ENCODE results near the gene ATP13A5. TPM values are rescaled to one million over a fixed set of nuclear protein-coding genes. Genes with fewer than 3 reads are reported as not detected.

Gene ATP13A5
- total RNA-seq, 1 donor from 2014 or later, result not detected

DNA sequence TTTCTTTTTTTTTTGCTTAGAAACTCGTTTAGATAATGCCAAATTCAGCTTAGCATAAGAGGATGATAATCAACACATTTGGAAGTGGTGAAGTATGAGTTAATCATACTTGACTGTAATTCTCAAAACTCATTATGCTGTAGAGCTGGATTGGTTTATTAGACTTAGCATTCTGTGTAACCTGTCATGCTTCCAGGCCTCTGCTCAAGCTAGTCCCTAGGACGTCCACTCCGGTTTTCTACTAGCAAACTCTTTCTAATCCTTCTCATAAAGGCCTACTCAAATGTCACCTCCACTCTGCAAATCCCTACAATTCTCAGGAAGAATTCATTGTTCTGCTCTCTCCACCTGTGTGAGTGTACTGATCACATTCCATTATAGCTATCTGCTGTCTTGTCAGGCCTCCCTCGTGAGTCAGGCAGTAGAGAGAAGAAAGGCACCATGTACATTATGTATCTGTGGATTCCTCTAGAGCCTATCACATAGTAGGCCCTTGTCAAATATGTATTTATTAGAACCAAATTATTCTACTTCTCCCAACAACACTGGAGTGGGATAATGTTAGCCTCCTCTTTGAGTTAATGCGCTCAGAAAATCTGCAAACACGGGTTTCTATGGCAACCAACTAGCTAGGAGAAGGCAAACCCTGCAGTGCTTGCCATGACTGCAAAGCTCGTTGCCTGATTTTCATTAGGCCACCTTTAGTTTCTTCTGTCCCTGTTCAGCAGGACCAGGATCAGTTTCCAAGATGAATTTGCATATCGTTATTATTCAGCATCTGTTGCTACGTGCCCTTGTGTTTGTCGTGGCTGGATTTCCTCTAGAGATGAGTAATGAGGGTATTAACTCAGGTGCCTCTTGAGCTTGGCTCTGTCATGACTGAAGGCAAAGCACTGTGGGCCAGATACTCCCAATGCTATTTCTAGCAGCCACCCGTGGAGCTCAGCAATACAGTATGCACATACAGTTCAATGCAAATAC lies 30.7 kb downstream of the ATP13A5 start:
- no peaks in the 10 kb centered on the region for H3K36me3 Mint-ChIP-seq (ENCODE audit: low read depth, unreplicated experiment)
- no peak for DNase-seq (ENCODE audit: low read depth)
- no peak for FAIRE-seq
- no peak overlapping the region for H3K4me3 Mint-ChIP-seq (ENCODE audit: unreplicated experiment)
- no peaks in the 10 kb centered on the region for H3K9me3 Mint-ChIP-seq (ENCODE audit: unreplicated experiment)
- no peak overlapping the region for H2AFZ ChIP-seq (ENCODE audit: low read depth, low read length)
- H3K4me3 ChIP-seq (ENCODE audit: insufficient read depth, low read depth, low read length), result no peak overlapping the region
- no peak overlapping the region for H3K9ac ChIP-seq (ENCODE audit: low read length)
- TF ChIP-seq, protein P1, sequence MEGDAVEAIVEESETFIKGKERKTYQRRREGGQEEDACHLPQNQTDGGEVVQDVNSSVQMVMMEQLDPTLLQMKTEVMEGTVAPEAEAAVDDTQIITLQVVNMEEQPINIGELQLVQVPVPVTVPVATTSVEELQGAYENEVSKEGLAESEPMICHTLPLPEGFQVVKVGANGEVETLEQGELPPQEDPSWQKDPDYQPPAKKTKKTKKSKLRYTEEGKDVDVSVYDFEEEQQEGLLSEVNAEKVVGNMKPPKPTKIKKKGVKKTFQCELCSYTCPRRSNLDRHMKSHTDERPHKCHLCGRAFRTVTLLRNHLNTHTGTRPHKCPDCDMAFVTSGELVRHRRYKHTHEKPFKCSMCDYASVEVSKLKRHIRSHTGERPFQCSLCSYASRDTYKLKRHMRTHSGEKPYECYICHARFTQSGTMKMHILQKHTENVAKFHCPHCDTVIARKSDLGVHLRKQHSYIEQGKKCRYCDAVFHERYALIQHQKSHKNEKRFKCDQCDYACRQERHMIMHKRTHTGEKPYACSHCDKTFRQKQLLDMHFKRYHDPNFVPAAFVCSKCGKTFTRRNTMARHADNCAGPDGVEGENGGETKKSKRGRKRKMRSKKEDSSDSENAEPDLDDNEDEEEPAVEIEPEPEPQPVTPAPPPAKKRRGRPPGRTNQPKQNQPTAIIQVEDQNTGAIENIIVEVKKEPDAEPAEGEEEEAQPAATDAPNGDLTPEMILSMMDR (IDR thresholded peaks at IDR 0.05; ENCODE audit: insufficient read depth, low read depth, low read length), result no peak
- no peak for TF ChIP-seq EZH2 (IDR thresholded peaks at IDR 0.05; ENCODE audit: insufficient read depth, low read length)
- H3K4me2 ChIP-seq (ENCODE audit: low read length), result no peak overlapping the region
- no peaks in the 10 kb centered on the region for H3K27me3 Mint-ChIP-seq (ENCODE audit: low read depth, unreplicated experiment)
- no peaks in the 10 kb centered on the region for H3K79me2 ChIP-seq (ENCODE audit: insufficient read depth, low read length)
- no peaks in the 10 kb centered on the region for H3K4me1 Mint-ChIP-seq (ENCODE audit: low read depth, unreplicated experiment)
- no peaks in the 10 kb centered on the region for H3K36me3 ChIP-seq (ENCODE audit: insufficient read depth, low read length)
- H3K27me3 ChIP-seq (ENCODE audit: insufficient read depth, low read length), result no peaks in the 10 kb centered on the region
- H4K20me1 ChIP-seq (ENCODE audit: insufficient read depth, low read length), result no peaks in the 10 kb centered on the region
- H3K27ac Mint-ChIP-seq (ENCODE audit: unreplicated experiment), result no peak overlapping the region
- H3K4me1 ChIP-seq (ENCODE audit: insufficient read depth, low read length), result peaks cover 4% of the 10 kb centered on the region
- H3K9me3 ChIP-seq (ENCODE audit: insufficient read depth, low read depth, low read length), result no peaks in the 10 kb centered on the region
- no peak overlapping the region for H3K27ac ChIP-seq (ENCODE audit: low read depth, low read length)

DNA sequence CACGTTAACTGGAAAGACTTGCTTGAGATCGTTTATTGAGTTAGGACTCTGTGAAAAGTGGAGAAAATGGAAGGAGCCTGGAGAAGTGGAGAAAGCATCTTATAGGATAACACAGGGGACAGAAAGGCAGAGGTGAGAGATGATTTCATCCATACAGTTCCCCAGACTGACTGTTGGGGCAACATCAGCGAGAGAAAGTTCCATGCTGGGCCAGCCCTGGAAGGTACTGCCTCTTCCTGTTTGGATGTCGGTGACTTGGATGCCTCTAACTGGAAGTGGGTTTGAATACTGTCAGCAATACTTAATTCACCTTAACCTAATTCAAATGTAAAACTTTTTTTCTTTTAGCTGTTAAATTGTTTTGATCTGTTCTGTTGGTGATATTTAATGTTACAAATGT lies 32.3 kb downstream of the ATP13A5 start:
- Histone ChIP-seq H2AFZ (ENCODE audit: low read depth, low read length) (no peak overlapping the region), H3K9ac (ENCODE audit: low read length) (no peak overlapping the region), H3K27me3 (ENCODE audit: insufficient read depth, low read length) (no peaks in the 10 kb centered on the region), H3K4me3 (ENCODE audit: insufficient read depth, low read depth, low read length) (no peak overlapping the region), H3K4me1 (ENCODE audit: insufficient read depth, low read length) (peaks cover 4% of the 10 kb centered on the region), H3K36me3 (ENCODE audit: insufficient read depth, low read length) (no peaks in the 10 kb centered on the region), H4K20me1 (ENCODE audit: insufficient read depth, low read length) (no peaks in the 10 kb centered on the region), H3K9me3 (ENCODE audit: insufficient read depth, low read depth, low read length) (no peaks in the 10 kb centered on the region), H3K27ac (ENCODE audit: low read depth, low read length) (no peak overlapping the region), H3K4me2 (ENCODE audit: low read length) (no peak overlapping the region), H3K79me2 (ENCODE audit: insufficient read depth, low read length) (no peaks in the 10 kb centered on the region)
- Mint-ChIP-seq H3K9me3 (ENCODE audit: unreplicated experiment) (no peaks in the 10 kb centered on the region), H3K4me3 (ENCODE audit: unreplicated experiment) (no peak overlapping the region), H3K27ac (ENCODE audit: unreplicated experiment) (no peak overlapping the region), H3K4me1 (ENCODE audit: low read depth, unreplicated experiment) (peaks cover 6% of the 10 kb centered on the region), H3K27me3 (ENCODE audit: low read depth, unreplicated experiment) (no peaks in the 10 kb centered on the region), H3K36me3 (ENCODE audit: low read depth, unreplicated experiment) (no peaks in the 10 kb centered on the region)
- DNase-seq (ENCODE audit: low read depth) (no peak), FAIRE-seq (no peak)
- TF ChIP-seq, protein P1 (IDR thresholded peaks at IDR 0.05; ENCODE audit: insufficient read depth, low read depth, low read length), result no peak
- TF ChIP-seq EZH2 (IDR thresholded peaks at IDR 0.05; ENCODE audit: insufficient read depth, low read length), result no peak

DNA sequence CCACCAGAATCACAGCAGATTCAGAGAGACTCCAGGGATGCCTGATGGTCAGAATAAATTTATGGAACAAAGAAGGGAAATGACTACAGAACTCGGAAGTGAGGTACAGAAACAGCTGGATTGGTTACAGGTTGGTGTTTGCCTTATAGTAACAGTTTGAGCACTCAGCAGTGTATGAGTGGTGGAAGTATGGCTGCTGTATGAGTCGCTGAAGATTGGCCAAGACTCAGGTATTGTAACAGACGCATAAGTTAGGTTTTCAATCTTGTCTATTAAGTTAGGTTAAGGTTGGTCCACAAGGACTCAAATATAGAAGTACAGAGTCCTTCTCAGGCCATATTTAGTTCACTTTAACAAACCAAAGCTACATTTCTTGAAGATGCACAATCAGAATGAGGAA lies 33.1 kb downstream of the ATP13A5 start:
- Mint-ChIP-seq H3K4me1 (ENCODE audit: low read depth, unreplicated experiment) (peaks cover 6% of the 10 kb centered on the region), H3K36me3 (ENCODE audit: low read depth, unreplicated experiment) (no peaks in the 10 kb centered on the region), H3K27ac (ENCODE audit: unreplicated experiment) (no peak overlapping the region), H3K27me3 (ENCODE audit: low read depth, unreplicated experiment) (no peaks in the 10 kb centered on the region), H3K4me3 (ENCODE audit: unreplicated experiment) (no peak overlapping the region), H3K9me3 (ENCODE audit: unreplicated experiment) (no peaks in the 10 kb centered on the region)
- Histone ChIP-seq H3K9ac (ENCODE audit: low read length) (no peak overlapping the region), H2AFZ (ENCODE audit: low read depth, low read length) (no peak overlapping the region), H3K36me3 (ENCODE audit: insufficient read depth, low read length) (no peaks in the 10 kb centered on the region), H3K27ac (ENCODE audit: low read depth, low read length) (no peak overlapping the region), H3K4me3 (ENCODE audit: insufficient read depth, low read depth, low read length) (no peak overlapping the region), H3K4me2 (ENCODE audit: low read length) (no peak overlapping the region), H4K20me1 (ENCODE audit: insufficient read depth, low read length) (no peaks in the 10 kb centered on the region), H3K9me3 (ENCODE audit: insufficient read depth, low read depth, low read length) (no peaks in the 10 kb centered on the region), H3K4me1 (ENCODE audit: insufficient read depth, low read length) (peaks cover 4% of the 10 kb centered on the region), H3K27me3 (ENCODE audit: insufficient read depth, low read length) (no peaks in the 10 kb centered on the region), H3K79me2 (ENCODE audit: insufficient read depth, low read length) (no peaks in the 10 kb centered on the region)
- TF ChIP-seq, protein P1 (IDR thresholded peaks at IDR 0.05; ENCODE audit: insufficient read depth, low read depth, low read length), result no peak
- TF ChIP-seq EZH2 (IDR thresholded peaks at IDR 0.05; ENCODE audit: insufficient read depth, low read length), result no peak
- DNase-seq (ENCODE audit: low read depth), result no peak
- FAIRE-seq, result no peak

Data from astrocyte (in vitro differentiated cells and primary cell).